ENCODE measurements around the gene DUOX1.
"Not testable (repeated sequence)": the region's sequence is repeated elsewhere in the genome, so short reads cannot be mapped to it uniquely, and the experiment has no call there.

DUOX1 gene

DNA sequence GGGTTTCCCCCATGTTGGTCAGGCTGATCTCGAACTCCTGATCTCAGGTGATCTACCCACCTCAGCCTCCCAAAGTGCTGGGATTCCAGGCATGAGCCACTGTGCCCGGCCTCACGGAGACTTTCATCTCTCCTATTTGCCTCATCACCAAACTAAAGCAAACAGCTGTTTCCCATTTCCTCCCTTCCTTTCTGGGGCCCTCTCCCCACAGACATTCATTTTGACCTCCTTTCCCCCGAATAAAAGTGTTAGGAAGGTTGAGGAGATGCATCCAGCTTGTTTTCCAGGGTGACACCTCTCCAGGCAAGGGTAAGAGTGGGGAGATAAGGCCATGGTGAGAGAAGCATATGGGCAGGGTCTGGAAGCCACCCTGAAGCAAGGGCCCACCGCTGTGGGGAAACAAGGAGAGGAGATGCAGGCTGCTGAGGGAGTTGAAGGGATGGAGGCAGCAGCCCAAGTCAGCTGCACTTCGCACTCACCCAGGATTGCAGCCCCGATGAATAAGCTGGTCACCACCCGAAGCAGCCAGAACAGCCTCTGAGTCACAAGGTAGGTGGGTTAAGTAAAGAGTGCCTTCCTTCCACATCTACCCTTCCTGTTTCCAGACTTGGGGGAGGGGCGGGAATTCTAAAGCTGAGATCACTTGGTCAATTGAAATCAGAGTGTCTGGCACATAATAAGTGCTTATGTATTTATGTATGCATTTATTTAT lies 7.9 kb upstream of the DUOX1 start:
- DNase-seq (ENCODE audit: low read depth, low spot score): peak; percentile 11

DNA sequence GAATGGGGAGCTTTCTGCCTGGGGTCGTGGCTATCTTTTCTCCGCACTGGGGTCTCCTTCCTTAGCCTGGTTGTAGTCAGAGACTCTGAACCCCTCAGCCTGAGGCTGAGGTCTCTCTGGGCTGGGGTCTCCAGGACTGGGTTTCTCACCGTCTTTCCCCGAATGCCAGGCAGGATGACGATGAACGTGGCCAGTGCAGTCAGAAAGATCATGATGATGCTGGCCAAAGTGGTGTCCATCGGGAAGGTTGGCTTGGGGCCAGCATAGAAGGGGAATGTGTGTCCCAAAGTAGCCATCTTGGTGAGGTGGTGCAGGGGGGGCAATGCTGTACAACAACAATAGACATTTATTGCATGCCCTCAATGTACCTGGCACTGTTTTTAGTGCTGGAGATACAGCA lies 7.1 kb upstream of the DUOX1 start:
- no peak for DNase-seq (ENCODE audit: low read depth, low spot score)

DNA sequence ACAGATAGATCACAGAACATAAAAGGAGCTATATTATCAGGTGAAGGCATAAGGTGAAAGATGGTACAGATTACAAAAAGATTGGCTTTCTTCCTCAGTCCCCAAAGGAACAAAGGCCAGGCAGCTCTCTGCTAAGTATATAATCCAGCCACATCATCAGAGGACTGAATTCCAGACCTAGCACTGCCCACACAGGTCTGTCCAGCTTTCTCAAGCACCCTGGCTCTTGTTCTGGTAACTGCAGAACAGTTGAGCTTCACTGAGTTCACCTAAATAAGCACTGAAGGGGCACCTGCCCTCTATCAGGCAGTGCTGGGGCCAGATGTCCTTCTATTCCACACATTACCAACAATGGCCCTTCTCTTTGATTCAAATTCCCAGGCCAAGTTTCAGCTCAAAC lies 6.4 kb upstream of the DUOX1 start:
- no peak for DNase-seq (ENCODE audit: low read depth, low spot score)

DNA sequence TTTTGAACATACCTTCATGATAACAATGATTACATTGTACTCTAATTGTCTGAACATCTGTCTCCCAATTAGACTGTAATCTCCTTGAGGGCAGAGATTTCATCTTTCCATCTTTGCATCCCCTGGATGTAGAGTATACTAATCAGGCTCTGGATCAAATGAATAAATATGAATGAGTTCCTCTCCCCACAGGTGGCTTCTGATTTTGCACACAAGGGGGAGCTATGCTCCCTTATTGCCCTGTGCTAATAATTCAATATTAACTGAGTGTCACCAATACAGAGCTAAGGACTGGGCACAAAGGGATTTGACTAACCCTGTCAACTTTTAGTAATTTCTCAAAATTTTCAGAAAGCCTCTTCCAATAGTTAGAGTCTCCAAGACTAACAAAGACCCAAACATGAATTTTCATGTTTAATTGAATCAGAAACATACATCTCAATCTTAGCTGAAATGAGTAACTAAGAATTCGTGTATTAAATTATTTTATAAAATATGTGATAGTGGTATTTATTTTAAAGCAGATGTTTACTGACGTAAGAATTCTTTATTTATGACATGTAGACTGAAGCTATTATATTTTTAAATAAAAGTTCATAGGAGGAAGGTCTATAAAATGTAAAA lies 3.1 kb upstream of the DUOX1 start:
- DNase-seq (ENCODE audit: low read depth, low spot score): no peak

DNA sequence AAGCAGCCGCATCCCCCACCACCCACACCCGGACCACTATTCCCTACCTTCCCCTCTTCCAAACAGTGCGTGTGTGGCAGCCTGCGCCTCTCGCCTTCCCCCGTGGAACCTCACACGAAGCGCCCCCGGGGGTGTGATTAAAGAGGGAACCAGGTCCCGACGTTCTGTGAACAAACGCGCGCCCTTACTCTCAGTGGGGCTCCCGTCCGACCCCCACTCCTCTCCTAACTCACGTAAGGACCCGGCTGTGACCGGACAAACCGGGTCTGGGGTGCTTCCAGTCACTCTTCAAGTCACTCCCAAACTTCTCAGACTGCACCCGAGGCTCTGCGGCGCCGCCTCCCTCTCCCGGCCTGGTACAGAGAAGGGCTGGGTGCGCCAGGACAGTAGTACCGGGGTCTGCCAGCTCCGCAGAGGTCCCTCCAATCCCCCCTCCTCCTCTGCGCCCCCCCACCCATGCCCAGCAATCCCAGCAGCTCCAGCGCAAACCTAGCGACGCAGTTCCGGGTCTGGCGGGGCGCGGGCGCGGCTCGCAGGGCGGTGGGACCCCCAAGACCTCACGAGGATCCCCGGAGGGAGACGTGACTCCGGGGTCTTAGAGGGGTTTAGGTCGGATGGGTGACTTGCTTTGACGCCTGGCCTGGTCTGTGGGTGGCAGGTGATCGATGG lies 689 bp upstream of the DUOX1 start:
- no peak for DNase-seq (ENCODE audit: low read depth, low spot score)

DNA sequence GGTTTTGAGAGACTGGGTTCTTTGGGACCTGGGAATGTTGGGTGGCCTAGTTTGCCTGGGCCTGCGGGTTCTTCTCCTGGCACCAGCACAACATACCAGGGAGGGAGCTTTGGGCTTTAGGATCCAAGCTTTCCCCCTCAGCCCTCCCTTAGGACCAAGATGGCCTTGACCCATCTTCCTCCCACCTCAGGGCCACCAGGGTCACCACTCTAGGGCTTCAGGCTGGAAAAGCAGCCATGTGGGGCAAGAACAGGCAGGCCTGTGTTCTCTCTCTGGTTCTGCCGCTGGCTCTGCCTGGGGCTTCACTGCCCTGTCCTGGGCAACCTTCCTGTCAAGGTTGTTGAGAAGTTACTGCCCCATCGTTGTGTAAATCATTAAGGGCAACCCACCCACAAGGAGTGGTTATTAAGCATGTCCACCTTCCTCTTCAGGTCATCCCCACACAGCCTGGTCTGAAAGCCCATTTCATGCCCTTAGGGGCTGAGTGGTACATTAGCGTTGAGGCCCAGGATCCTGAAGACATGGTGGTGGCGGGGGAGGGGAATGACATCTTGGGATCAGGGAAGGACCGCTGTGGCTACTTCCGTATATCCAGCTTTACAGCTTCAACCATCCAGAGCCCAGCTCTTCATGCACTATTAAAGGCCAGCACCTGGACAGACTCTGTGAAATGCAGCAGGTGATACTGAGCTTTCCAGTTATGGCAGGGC lies 652 bp downstream of the DUOX1 start:
- no peak for DNase-seq (ENCODE audit: low read depth, low spot score)

DNA sequence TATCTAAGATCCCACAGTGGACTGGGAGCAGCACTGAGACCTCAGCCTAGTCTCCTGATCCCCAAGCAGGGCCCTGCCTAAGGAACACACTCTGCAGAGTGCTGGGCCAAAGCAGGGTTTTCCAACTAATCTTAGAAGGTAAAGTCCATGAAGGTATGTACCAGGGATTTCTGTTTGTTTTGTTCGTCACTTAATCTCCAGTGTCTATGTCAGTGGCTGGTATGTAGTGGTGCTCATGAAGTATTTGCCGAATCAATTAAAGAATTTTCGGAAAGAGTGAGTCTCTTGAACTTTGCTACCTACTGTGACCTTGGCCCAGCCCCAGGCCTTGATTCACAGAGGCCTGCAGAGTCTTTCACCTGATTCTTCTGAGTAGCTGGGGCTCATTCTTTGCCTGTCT lies 1.7 kb downstream of the DUOX1 start:
- DNase-seq (ENCODE audit: low read depth, low spot score): no peak

DNA sequence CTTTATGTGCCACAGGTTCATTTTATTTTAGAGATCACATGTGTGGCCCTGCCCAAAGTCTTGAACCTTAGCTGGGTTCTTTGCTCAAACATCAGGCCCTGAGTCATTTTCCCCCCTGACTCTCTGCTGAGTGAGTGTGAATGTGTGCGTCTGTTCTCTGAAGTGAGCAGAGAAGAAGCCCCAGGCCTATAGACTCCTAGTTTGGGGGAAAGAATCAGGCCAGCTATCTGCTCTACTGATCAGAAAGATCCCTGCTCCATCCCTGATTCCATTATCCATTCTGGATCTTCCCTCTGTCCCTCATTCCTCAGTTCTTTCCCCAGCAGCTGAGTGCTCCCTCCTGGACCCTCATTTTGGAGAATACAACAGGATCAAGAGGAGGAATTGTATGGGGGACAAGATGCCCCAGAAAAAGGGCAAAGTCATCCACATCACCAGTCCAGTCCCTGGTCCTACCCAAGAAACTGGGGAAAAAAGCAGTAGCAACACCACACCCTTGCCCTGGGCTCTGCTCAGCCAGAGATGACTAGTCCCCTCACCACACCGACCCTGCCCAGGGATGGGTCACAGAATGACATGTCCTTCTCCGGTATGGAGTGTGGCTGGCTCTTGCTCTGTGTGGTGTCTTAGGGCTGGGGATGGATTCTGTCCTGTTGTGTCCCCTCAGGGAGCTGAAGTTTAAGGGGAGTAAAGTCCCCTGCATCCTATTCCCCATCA lies 3.2 kb downstream of the DUOX1 start:
- no peak for DNase-seq (ENCODE audit: low read depth, low spot score)

DNA sequence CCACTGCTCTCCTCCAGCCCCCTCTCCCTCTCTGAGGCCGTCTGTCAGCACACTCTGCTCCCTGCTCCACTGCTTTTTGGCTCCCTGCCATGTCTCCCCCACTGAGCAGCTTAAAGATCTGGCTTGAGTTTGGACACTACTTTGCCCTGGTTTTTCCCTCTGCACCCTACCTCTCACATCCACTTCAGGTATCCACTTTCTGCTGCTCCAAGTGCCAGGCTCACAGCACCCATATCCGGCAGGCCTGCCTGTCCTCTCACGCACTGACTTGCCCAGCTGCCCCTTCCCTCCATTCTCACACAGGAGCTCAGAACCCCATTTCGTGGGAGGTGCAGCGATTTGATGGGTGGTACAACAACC lies 3.7 kb downstream of the DUOX1 start:
- DNase-seq (ENCODE audit: low read depth, low spot score): no peak

DNA sequence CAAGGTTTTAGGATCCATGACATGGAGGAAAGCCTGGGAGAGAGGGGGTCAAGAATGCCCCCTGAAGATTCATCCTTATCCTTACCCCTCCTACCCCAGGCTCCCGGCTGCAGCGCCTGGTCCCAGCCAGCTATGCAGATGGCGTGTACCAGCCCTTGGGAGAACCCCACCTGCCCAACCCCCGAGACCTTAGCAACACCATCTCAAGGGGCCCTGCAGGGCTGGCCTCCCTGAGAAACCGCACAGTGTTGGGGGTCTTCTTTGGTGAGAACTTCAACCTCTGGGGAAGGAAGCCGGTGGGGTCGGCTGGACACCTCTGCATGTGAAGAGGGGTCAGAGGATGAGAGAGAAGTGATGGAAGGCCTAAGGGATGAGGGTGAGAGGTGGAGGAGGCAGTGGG lies 4.3 kb downstream of the DUOX1 start:
- DNase-seq (ENCODE audit: low read depth, low spot score): no peak

DNA sequence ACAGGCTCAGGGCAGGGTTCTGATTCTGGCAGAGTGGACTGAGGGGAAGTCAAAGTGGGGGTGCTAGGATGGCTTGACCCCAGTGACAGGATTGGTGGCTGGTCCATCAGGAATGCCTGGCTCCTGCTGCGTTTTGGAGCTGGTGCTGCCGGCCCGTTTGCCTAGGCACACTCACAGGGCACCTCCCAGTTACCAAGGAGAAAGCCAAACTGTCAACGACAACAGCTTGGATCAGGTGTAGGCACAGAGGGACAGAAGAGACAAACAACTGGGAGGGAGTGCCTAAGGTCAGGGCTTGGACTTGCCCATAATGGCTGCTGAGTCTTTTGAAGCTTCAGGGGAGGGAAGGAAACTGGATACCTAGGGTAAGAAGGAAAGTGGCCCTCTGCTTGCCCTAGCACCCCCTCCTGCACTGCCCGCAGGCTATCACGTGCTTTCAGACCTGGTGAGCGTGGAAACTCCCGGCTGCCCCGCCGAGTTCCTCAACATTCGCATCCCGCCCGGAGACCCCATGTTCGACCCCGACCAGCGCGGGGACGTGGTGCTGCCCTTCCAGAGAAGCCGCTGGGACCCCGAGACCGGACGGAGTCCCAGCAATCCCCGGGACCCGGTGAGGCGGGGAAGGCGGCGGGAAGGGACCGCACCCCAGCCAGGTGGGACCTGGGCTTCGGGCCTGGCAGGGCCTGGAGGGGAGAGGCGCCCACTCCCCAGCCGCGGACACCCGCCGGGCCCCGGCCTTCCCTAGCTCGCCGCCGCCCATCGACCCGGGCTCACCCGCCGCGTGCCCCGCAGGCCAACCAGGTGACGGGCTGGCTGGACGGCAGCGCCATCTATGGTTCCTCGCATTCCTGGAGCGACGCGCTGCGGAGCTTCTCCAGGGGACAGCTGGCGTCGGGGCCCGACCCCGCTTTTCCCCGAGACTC lies 5.1 kb downstream of the DUOX1 start:
- peak; percentile 53 for DNase-seq (ENCODE audit: low read depth, low spot score)

DNA sequence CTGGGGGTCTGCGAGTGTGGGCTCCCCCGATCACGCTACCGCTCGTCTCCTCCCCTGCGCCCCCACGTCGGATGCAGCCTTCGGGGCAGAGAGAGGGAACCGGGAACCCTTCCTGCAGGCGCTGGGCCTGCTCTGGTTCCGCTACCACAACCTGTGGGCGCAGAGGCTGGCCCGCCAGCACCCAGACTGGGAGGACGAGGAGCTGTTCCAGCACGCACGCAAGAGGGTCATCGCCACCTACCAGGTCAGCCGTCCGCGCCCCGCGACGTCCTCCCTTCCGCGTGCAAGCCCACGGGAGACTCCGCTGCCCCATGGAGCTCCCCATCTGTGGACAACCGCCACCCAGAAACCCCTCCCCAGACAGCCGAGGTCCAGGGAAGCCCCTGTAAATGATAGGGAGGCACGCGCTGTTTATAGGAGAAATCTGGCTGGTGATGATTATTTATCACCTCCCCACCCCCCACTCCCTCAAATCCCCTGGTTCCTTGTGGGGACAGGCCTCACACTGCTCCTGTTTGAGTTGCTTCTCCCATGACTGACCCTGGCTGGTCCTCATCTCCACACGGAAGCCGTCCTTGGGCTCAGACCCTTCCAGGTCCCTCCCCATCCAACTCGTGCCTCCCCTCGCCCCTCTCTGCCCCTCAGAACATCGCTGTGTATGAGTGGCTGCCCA lies 6.0 kb downstream of the DUOX1 start:
- DNase-seq (ENCODE audit: low read depth, low spot score): not testable (repeated sequence)

DNA sequence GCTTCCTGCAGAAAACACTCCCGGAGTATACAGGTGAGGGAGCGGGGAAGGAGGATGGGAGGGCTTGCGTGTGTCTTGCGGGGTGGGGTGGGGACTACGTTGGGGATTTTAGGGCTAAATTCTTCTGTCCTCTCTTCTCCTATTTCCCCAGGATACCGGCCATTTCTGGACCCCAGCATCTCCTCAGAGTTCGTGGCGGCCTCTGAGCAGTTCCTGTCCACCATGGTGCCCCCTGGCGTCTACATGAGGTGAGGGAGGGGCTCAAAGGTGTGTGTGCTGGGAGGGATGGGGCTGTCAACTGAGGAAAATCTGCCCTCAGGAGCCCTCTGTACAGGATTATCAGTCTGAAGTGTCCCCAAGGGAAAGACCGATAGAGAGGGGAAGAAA lies 6.6 kb downstream of the DUOX1 start:
- peak; percentile 32 for DNase-seq (ENCODE audit: low read depth, low spot score)

DNA sequence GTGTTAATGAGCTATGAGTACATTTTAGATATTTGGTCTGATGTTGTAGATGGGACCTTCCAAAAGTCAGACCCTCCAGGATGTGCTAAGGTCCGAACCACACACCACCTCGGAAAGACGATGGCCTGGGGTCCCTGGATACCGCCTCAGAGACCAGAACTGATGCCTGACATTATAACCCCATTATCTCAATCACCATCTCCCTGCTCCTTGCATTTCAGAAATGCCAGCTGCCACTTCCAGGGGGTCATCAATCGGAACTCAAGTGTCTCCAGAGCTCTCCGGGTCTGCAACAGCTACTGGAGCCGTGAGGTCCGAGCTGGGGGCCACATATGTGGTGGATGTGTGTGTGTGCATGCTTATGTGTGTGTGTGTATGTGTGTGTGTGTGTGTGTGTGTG lies 7.9 kb downstream of the DUOX1 start:
- DNase-seq (ENCODE audit: low read depth, low spot score): no peak

DNA sequence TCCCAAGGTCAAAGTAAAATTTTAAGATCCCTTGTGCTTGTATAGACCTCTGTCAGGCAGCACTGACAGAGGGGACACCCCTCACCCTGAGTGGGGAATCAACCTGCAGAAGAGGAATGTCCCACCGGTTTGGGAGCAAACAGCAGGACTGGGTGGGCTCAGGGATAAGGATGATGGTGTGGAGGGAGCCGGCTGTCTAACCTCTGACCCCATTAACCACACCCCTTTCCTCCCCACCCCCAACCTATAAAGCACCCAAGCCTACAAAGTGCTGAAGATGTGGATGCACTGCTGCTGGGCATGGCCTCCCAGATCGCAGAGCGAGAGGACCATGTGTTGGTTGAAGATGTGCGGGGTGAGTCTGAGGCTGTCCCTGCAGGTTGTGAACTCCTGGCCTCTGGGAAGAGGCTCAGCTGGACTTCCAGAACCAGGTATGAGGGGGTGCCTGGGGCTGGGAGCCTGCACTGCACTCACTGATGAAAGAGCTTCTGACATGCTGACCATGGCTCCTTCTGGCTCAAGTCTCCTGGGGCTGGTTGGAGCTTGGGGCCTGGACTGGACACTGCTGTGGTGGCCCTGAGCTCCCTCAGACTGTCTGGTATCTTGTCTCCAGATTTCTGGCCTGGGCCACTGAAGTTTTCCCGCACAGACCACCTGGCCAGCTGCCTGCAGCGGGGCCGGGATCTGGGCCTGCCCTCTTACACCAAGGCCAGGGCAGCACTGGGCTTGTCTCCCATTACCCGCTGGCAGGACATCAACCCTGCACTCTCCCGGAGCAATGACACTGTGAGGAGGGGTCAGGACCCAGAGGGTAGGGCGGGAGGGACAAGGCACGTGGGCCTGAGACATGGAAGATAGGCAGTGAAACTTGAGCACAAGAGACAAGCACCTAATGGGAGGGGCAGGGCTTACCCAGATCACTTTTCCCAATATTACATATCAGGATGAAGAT lies 9.3 kb downstream of the DUOX1 start:
- DNase-seq (ENCODE audit: low read depth, low spot score): no peak

DNA sequence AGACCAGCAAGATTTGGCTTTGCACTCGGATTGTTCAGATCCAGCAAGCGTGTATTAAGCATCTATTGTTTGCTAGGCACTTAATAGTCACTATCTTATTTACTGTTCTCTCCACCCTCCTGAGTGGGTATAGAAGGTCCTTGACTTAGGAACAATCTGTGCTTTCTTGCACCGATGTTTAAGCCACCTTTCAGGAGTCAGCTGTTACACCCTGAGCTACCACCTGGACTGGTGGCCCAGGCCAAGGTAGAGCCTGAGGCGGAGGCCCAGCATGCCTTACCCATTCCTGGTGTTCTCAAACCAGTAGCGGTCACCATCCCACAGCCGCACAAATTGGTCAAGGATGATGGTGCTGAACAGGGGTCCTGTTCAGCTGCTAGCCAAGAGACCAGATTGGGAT lies 10.0 kb downstream of the DUOX1 start:
- DNase-seq (ENCODE audit: low read depth, low spot score): no peak

DNA sequence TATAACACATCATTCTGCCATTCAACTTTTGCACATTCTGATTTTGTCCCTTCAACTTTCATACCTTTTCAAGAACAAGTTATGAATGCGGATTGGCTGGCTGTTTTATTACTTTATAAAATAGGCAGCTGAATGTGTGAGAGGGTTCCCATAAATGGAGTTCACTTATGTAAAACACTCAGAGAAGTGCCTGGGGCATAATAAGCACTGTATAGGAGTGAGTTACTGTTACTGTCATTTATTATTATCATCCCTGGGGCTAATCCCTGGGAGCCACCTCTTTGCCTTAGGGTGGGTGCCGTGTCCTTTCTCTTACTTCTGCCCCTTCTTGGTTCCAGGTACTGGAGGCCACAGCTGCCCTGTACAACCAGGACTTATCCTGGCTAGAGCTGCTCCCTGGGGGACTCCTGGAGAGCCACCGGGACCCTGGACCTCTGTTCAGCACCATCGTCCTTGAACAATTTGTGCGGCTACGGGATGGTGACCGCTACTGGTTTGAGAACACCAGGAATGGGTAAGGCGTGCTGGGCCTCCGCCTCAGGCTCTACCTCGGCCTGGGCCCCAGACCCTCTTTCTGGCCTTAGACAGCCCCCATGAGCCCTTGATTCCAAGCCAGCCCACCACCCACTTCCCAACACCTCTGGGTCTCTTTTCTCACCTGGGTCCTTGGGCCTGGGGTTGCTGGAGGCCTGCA lies 10.9 kb downstream of the DUOX1 start:
- DNase-seq (ENCODE audit: low read depth, low spot score): no peak

DNA sequence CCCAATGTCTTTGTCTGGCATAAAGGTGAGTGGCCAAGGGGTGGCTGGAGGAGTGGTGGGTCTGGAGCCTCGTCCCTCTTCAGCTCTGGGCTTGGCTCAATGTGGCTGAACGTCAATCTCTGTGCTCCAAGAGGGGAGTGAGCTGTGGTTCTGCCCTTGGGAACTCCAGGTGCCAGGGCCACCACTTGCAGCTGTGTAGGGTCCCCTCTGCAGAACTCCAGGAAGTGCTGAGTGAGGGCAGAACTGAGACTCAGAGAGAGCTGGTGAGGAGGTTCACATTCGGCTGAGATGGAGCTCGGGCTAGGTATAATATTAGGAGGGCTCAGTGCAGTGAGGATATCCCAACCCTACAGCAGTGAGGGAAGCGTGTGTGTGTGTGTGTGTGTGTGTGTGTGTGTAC lies 11.6 kb downstream of the DUOX1 start:
- no peak for DNase-seq (ENCODE audit: low read depth, low spot score)

DNA sequence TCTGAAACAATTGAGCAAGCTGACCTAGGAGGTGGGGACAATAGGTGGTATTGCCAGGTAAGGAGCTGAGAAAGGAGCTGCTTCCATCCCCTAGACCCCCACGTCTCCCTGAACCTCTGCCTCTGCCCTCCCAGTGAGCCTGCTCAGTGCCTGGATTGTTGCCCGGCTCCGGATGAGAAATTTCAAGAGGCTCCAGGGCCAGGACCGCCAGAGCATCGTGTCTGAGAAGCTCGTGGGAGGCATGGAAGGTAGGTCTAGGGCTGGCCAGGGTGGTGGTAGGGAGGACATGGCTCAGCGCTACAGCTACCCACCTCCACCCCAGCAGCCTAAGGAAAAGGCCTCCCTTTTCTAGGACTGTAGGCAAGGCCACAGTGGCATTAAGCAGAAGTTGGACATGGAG lies 13.3 kb downstream of the DUOX1 start:
- DNase-seq (ENCODE audit: low read depth, low spot score): no peak
